Stimulated activated CD4-positive, alpha-beta T cell treated with anti-CD3 and anti-CD28 coated beads, Interleukin-2, amount 100 ng/mL, for 24 hours (primary cell): ENCODE measurements around the gene ZNF132.
A peak's percentile ranks its signal among the peaks of the same experiment; 100 is the strongest.
"Not testable (repeated sequence)": the region's sequence is repeated elsewhere in the genome, so short reads cannot be mapped to it uniquely, and the experiment has no call there.

Experiments used
- DNase-seq, 2 donors: peaks; one replicate each; pipeline ENCODE4 v3.0.0-alpha.2; 2020

The ZNF132 gene

GRCh38 chr19:58439576-58440554 lies at the start of gene ZNF132:
ZNF132 (minus strand) TSS chr19:58440153; CDS start chr19:58439821, 332 bp downstream.
- DNase-seq = peak; percentile 90 to 92

- DNase-seq = not testable (repeated sequence)
These were observed 44.4 kb upstream of the ZNF132 start for GRCh38 chr19:58484349-58484748.

GRCh38 chr19:58483776-58484175 lies 43.8 kb upstream of the ZNF132 start:
- DNase-seq = no peak

GRCh38 chr19:58482372-58482771 lies 42.4 kb upstream of the ZNF132 start:
- no peak for DNase-seq

GRCh38 chr19:58480831-58481230 lies 40.9 kb upstream of the ZNF132 start:
- DNase-seq = no peak

GRCh38 chr19:58480481-58480830 lies 40.5 kb upstream of the ZNF132 start:
- DNase-seq = no peak

- no peak for DNase-seq
These were observed 40.0 kb upstream of the ZNF132 start for GRCh38 chr19:58479736-58480480.

GRCh38 chr19:58479303-58479702 lies 39.4 kb upstream of the ZNF132 start:
- DNase-seq = no peak

GRCh38 chr19:58477871-58478270 lies 37.9 kb upstream of the ZNF132 start:
- no peak for DNase-seq

GRCh38 chr19:58477130-58477529 lies 37.2 kb upstream of the ZNF132 start:
- DNase-seq = no peak

GRCh38 chr19:58476498-58477015 lies 36.6 kb upstream of the ZNF132 start:
- DNase-seq = no peak

- DNase-seq = peak; percentile 94
These were observed 36.0 kb upstream of the ZNF132 start, which contains the start of gene ZNF446 for GRCh38 chr19:58475714-58476497. ZNF446 (plus strand) TSS chr19:58476352; CDS start chr19:58477219, 867 bp downstream.

- no peak for DNase-seq
These were observed 35.2 kb upstream of the ZNF132 start for GRCh38 chr19:58474997-58475713.

GRCh38 chr19:58474291-58474996 lies 34.5 kb upstream of the ZNF132 start:
- DNase-seq = no peak

- no peak for DNase-seq
These were observed 33.8 kb upstream of the ZNF132 start for GRCh38 chr19:58473775-58474174.

GRCh38 chr19:58471736-58472135 lies 31.8 kb upstream of the ZNF132 start:
- DNase-seq = no peak

GRCh38 chr19:58470837-58471543 lies 31.0 kb upstream of the ZNF132 start:
- DNase-seq = not testable (repeated sequence)

GRCh38 chr19:58469241-58470013 lies 29.5 kb upstream of the ZNF132 start:
- DNase-seq = no peak

- DNase-seq = no peak
These were observed 28.4 kb upstream of the ZNF132 start for GRCh38 chr19:58468216-58468839.
